CD4-positive, alpha-beta memory T cell (primary cell): ENCODE results near the gene ZNF774. TPM values are rescaled to one million over a fixed set of nuclear protein-coding genes. Genes with fewer than 3 reads are reported as not detected.

Source experiments
- CTCF ChIA-PET: fragments of 350-600 bp; sonication (Branson Sonifier 250); formaldehyde crosslinking; loops from one replicate; lab custom pipeline; 2021; ENCODE audit warnings: inconsistent platforms; ENCODE audit not compliant: partially characterized antibody; lab: Charles Lee
- POLR2A ChIA-PET: fragments of 350-600 bp; sonication (Branson Sonifier 250); formaldehyde crosslinking; loops from one replicate; lab custom pipeline; 2021; ENCODE audit not compliant: partially characterized antibody; lab: Charles Lee
- DNase-seq, 5 donors: peaks; one replicate each; pipeline versions ENCODE4 v3.0.0 to v3.0.0-alpha.2; 2020 to 2022; ENCODE audit warnings: mixed read lengths in 1 of 5
- H3K27ac ChIP-seq: one replicate; pipeline ENCODE4 v1.7.0; 2013; ENCODE audit warnings: low read depth, low read length
- H3K27me3 ChIP-seq: 2 replicates; pipeline ENCODE4 v1.7.0; 2013; ENCODE audit warnings: mild to moderate bottlenecking, low read length, moderate library complexity; ENCODE audit not compliant: insufficient read depth
- H3K36me3 ChIP-seq: 2 replicates; pipeline ENCODE4 v1.7.0; 2013; ENCODE audit warnings: mild to moderate bottlenecking, low read length, moderate library complexity; ENCODE audit not compliant: insufficient read depth
- H3K4me1 ChIP-seq: 2 replicates; pipeline ENCODE4 v1.7.0; 2013; ENCODE audit warnings: mild to moderate bottlenecking, low read length, moderate library complexity; ENCODE audit not compliant: insufficient read depth
- H3K4me3 ChIP-seq, 2 donors: one replicate each; pipeline ENCODE4 v1.7.0; 2013; ENCODE audit warnings: low read length in 2 of 2, mild to moderate bottlenecking in 1 of 2
- H3K9me3 ChIP-seq, 2 donors: one replicate each; pipeline ENCODE4 v1.7.0; 2013; ENCODE audit warnings: low read length in 2 of 2, control low read depth in 1 of 2; ENCODE audit not compliant: control insufficient read depth in 1 of 2
- H3K27ac Mint-ChIP-seq, 7 donors: one replicate each; pipeline ENCODE4 v1.8.0; 2020 to 2021; ENCODE audit warnings: mixed read lengths in 7 of 7, mild to moderate bottlenecking in 6 of 7, inconsistent platforms in 3 of 7, moderate library complexity in 3 of 7
- H3K27me3 Mint-ChIP-seq, 2 donors: one replicate each; pipeline ENCODE4 v1.8.0; 2020 to 2021; ENCODE audit warnings: mixed read lengths in 2 of 2
- H3K36me3 Mint-ChIP-seq, 2 donors: one replicate each; pipeline ENCODE4 v1.8.0; 2020 to 2021; ENCODE audit warnings: mixed read lengths in 2 of 2, inconsistent platforms in 1 of 2, mild to moderate bottlenecking in 1 of 2
- H3K4me1 Mint-ChIP-seq, 4 donors: one replicate each; pipeline ENCODE4 v1.8.0; 2020 to 2021; ENCODE audit warnings: mixed read lengths in 4 of 4, mild to moderate bottlenecking in 1 of 4
- H3K4me3 Mint-ChIP-seq, 8 donors: one replicate each; pipeline ENCODE4 v1.8.0; 2020 to 2021; ENCODE audit warnings: mixed read lengths in 8 of 8, mild to moderate bottlenecking in 7 of 8, moderate library complexity in 6 of 8, inconsistent platforms in 3 of 8
- H3K9me3 Mint-ChIP-seq, 8 donors: one replicate each; pipeline ENCODE4 v1.8.0; 2020 to 2021; ENCODE audit warnings: mixed read lengths in 8 of 8, mild to moderate bottlenecking in 5 of 8, inconsistent platforms in 3 of 8, moderate library complexity in 1 of 8
- intact Hi-C: fragments of 100-400 bp; cut with micrococcal nuclease; formaldehyde crosslinking; loops from one replicate; pipeline ENCODE4 v1.15.1; 2023
- polyA plus RNA-seq, 2 donors: library from polyadenylated mRNA; unstranded; fragments of 300-500 nt; fragmentation: Illumina TruSeq; gene quantifications; one replicate each; pipeline ENCODE4 v1.2.3, GENCODE V29; 2021
- total RNA-seq, 2 experiments: library from RNA; stranded (reverse); gene quantifications; one replicate each; pipeline ENCODE4 v1.2.3, GENCODE V29; 2021

The ZNF774 gene
- total and polyA plus RNA-seq, 4 experiments from 2014 or later, result 0.78 to 0.81 TPM; not detected in 2

DNA sequence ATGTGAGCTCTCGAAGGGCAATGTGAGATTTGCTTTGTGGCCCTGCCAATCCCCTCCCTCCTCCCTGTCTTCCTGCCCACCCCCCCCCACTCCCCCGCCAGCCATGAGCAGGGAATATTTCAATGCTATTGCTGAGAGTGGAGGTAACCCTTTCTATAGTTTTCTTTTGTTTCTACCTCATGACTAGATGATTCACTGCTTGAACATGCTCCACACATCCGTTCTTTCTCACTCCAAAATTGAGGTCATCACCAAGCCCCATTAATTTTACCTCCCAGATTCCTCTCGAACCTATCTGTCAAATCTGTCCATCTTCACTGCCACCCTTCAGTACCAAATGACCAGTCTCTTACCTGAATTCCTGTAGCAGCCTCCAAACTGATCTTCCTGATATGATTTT lies 12.2 kb downstream of the ZNF774 start:
- ChIA-PET POLR2A (interaction anchor here (1.4 kb wide), 1 partner anchor 59 kb away, joined by 3 read pairs; no protein-coding TSS in a partner anchor), CTCF (interaction anchor here (1.4 to 5.7 kb wide), 3 partner anchors 10 to 118 kb away, joined by 4 to 166 read pairs (median 43); no protein-coding TSS in a partner anchor)
- H3K4me3 ChIP-seq, result no peak overlapping the region
- H3K27ac ChIP-seq, result no peak overlapping the region
- Mint-ChIP-seq H3K4me3 (no peak overlapping the region), H3K36me3 (no peaks in the 10 kb centered on the region), H3K4me1 (peaks cover 15 to 28% (median 22%) of the 10 kb centered on the region in 4 donors), H3K9me3 (peaks cover 0 to 2% (median 0%) of the 10 kb centered on the region in 8 donors), H3K27ac (peak overlapping the region in 1 of 7 donors; percentile 32), H3K27me3 (no peaks in the 10 kb centered on the region)
- no peaks in the 10 kb centered on the region for H3K36me3 ChIP-seq
- no peak for DNase-seq
- no peaks in the 10 kb centered on the region for H3K27me3 ChIP-seq
- H3K4me1 ChIP-seq, result peaks cover 15% of the 10 kb centered on the region
- H3K9me3 ChIP-seq, result no peaks in the 10 kb centered on the region
- intact Hi-C loops, result no loop called here

DNA sequence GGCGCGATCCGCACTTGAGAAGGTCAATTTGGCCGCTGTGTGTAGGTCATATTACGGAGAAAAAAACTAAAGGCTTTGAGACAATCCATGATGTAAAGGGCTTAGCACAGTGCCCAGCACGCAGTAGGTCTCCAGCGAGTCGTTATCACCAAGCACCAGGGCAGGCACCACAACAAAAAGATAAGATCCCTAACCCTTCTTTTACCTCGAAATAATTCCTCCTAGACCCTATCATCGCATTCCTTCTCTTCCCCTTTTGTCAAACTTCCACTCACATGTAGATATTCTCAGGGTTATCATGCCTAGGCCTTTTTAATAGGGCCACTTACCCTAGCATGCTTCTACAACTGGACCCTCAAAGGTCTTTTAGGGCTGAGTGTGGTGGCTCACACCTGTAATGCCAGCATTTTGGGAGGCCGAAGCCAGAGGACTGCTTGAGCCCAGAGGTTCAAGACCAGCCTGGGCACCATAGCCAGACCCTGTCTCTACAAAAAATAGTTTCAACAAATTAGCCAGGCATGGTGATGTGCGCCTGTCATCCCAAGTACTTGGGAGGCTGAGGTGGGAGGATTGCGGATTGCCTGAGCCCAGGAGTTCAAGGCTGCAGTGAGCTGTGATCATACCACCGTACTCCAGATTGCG lies 13.5 kb downstream of the ZNF774 start:
- Histone ChIP-seq H3K27me3 (no peaks in the 10 kb centered on the region), H3K36me3 (no peaks in the 10 kb centered on the region), H3K9me3 (no peaks in the 10 kb centered on the region), H3K4me1 (peaks cover 15% of the 10 kb centered on the region), H3K4me3 (no peak overlapping the region), H3K27ac (no peak overlapping the region)
- Mint-ChIP-seq H3K36me3 (no peaks in the 10 kb centered on the region), H3K27me3 (no peaks in the 10 kb centered on the region), H3K4me3 (no peak overlapping the region), H3K4me1 (peaks cover 15 to 28% (median 22%) of the 10 kb centered on the region in 4 donors), H3K9me3 (peaks cover 0 to 2% (median 0%) of the 10 kb centered on the region in 8 donors), H3K27ac (peak overlapping the region in 1 of 7 donors; percentile 28)
- intact Hi-C loops, result no loop called here
- ChIA-PET CTCF (no interaction called here), POLR2A (interaction anchor here (1.9 kb wide), 1 partner anchor 11 kb away, joined by 6 read pairs; no protein-coding TSS in a partner anchor)
- no peak for DNase-seq

DNA sequence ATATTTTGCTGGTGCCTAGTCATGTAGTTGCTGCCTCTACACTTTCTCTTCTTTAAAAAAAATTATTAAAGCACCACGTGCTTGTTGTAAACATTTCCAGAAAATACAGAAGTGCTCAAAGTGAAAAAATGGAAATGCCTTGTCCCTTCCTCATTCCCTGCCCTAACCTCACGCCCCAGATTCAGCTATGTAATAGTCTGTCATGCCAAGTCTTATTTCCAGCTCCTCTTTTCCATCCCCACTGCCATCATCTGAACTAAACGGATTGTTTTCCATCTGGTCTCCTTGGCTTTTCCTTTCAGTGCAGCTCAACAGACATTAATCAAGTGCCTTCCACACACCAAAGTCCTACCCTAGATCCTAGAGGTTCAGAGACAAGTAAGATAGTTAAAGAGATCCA lies 15.5 kb downstream of the ZNF774 start:
- peaks cover 0 to 2% (median 0%) of the 10 kb centered on the region in 8 donors for H3K9me3 Mint-ChIP-seq
- Histone ChIP-seq H3K4me1 (peaks cover 6% of the 10 kb centered on the region), H3K4me3 (no peak overlapping the region), H3K27ac (no peak overlapping the region), H3K36me3 (no peaks in the 10 kb centered on the region), H3K27me3 (no peaks in the 10 kb centered on the region), H3K9me3 (no peaks in the 10 kb centered on the region)
- CTCF ChIA-PET, result interaction anchor here (1.1 to 3.1 kb wide), 3 partner anchors 21 to 114 kb away, joined by 4 to 9 read pairs (median 5); partner anchors contain the start of gene IQGAP1
- peaks cover 9 to 21% (median 13%) of the 10 kb centered on the region in 4 donors for H3K4me1 Mint-ChIP-seq
- POLR2A ChIA-PET, result interaction anchor here (1.1 to 1.9 kb wide), 2 partner anchors 9 to 20 kb away, joined by 4 to 6 read pairs; partner anchors contain the start of gene IQGAP1
- DNase-seq, result no peak
- peak overlapping the region in 1 of 7 donors; percentile 37 for H3K27ac Mint-ChIP-seq
- no peak overlapping the region for H3K4me3 Mint-ChIP-seq
- H3K27me3 Mint-ChIP-seq, result no peaks in the 10 kb centered on the region
- intact Hi-C loops, result no loop called here
- H3K36me3 Mint-ChIP-seq, result no peaks in the 10 kb centered on the region

DNA sequence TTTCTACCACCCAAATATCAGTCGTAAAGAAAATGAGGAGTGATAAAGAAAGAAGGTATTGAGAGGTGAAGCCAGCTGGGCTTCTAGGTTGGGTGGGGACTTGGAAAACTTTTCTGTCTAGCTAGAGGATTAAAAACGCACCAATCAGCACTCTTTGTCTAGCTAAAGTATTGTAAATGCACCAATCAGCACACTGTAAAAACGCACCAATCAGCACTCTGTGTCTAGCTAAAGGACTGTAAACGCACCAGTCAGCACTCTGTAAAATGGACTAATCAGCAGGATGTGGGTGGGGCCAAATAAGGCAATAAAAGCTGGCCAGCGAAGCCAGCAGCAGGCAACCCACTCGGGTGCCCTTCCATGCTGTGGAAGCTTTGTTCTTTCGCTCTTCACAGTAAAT lies 23.0 kb downstream of the ZNF774 start:
- peaks cover 0 to 7% of the 10 kb centered on the region in 2 donors for H3K9me3 ChIP-seq
- no peaks in the 10 kb centered on the region for H3K27me3 ChIP-seq
- intact Hi-C loops, result no loop called here
- H3K36me3 ChIP-seq, result no peaks in the 10 kb centered on the region
- H3K27me3 Mint-ChIP-seq, result no peaks in the 10 kb centered on the region
- CTCF ChIA-PET, result interaction anchor here (0.8 to 1.7 kb wide), 7 partner anchors 8 to 57 kb away, joined by 3 to 4 read pairs (median 4); no protein-coding TSS in a partner anchor
- H3K36me3 Mint-ChIP-seq, result peaks cover 0 to 4% of the 10 kb centered on the region in 2 donors
- peaks cover 20 to 49% (median 40%) of the 10 kb centered on the region in 4 donors for H3K4me1 Mint-ChIP-seq
- POLR2A ChIA-PET, result interaction anchor here (0.9 to 7.1 kb wide), 4 partner anchors 8 to 26 kb away, joined by 3 to 70 read pairs (median 5); partner anchors contain the start of gene IQGAP1
- peaks cover 46% of the 10 kb centered on the region for H3K4me1 ChIP-seq
- no peak overlapping the region for H3K4me3 ChIP-seq
- H3K4me3 Mint-ChIP-seq, result peak overlapping the region in 1 of 8 donors; percentile 27
- DNase-seq, result no peak
- peak overlapping the region in 3 of 7 donors; percentile 17 to 60 (median 21) for H3K27ac Mint-ChIP-seq
- H3K9me3 Mint-ChIP-seq, result peaks cover 0 to 15% (median 4%) of the 10 kb centered on the region in 8 donors
- H3K27ac ChIP-seq, result no peak overlapping the region

DNA sequence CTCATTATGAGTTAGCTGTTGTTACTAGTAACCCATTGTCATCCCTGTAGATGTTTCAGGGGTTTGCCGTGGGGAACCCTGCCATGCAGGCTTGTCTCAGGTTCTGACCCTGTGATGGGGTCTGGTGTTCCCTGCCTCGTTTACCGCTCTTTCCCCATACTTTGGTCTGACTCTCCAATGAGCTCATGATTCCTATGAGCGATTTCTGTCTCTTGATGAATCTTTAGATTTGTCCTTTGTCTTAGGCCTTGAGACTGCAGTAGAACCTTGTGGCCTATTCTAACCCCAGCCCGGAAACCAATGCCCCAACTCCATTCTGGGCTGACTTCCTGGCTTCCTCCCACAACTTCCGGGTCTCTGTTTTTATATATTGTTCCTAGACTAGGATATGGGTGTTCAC lies 24.7 kb downstream of the ZNF774 start:
- ChIA-PET CTCF (interaction anchor here (1.5 to 3.6 kb wide), 5 partner anchors 11 to 57 kb away, joined by 5 to 12 read pairs (median 6); partner anchors contain the start of gene IQGAP1), POLR2A (interaction anchor here (0.6 to 7.1 kb wide), 7 partner anchors 10 to 154 kb away, joined by 3 to 70 read pairs (median 6); partner anchors contain the start of genes IQGAP1 and ZNF774)
- peak; percentile 78 to 83 (median 80) for DNase-seq
- Mint-ChIP-seq H3K4me3 (peak overlapping the region; percentile 58 to 86 (median 73)), H3K27me3 (no peaks in the 10 kb centered on the region), H3K9me3 (peaks cover 0 to 25% (median 7%) of the 10 kb centered on the region in 8 donors), H3K36me3 (peaks cover 0 to 4% of the 10 kb centered on the region in 2 donors), H3K27ac (peak overlapping the region; percentile 41 to 95 (median 65)), H3K4me1 (peaks cover 21 to 53% (median 43%) of the 10 kb centered on the region in 4 donors)
- H3K36me3 ChIP-seq, result no peaks in the 10 kb centered on the region
- H3K4me1 ChIP-seq, result peaks cover 46% of the 10 kb centered on the region
- H3K4me3 ChIP-seq, result peak overlapping the region in 1 of 2 donors; percentile 11
- peaks cover 0 to 7% of the 10 kb centered on the region in 2 donors for H3K9me3 ChIP-seq
- no peak overlapping the region for H3K27ac ChIP-seq
- intact Hi-C loops, result loop anchor here (1.0 kb wide), 1 partner anchor 12 kb away; the partner anchor contains the start of gene IQGAP1
- no peaks in the 10 kb centered on the region for H3K27me3 ChIP-seq

DNA sequence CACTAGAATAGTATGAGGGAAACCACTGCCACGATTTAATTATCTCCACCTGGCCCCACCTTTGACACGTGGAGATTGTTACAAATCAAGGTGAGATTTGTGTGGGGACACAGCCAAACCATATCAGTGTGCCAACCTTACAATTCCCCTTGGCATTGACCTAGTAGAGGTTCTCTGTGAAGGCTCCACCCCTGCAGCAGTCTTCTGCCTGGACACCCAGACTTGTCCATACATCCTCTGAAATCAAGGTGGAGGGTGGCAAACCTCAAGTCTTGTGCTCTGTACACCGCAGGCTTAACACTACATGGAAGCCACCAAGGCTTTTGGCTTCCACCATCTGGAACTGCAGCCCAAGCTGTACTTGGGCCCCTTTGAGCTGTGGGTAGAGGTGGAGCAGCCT lies 27.2 kb downstream of the ZNF774 start:
- H3K27ac Mint-ChIP-seq, result no peak overlapping the region
- no peak overlapping the region for H3K4me3 Mint-ChIP-seq
- H3K9me3 ChIP-seq, result peaks cover 0 to 7% of the 10 kb centered on the region in 2 donors
- H3K36me3 Mint-ChIP-seq, result peaks cover 0 to 4% of the 10 kb centered on the region in 2 donors
- H3K27me3 Mint-ChIP-seq, result no peaks in the 10 kb centered on the region
- CTCF ChIA-PET, result interaction anchor here (3.6 kb wide), 1 partner anchor 22 kb away, joined by 12 read pairs; no protein-coding TSS in a partner anchor
- peaks cover 0 to 25% (median 7%) of the 10 kb centered on the region in 8 donors for H3K9me3 Mint-ChIP-seq
- peaks cover 25 to 53% (median 44%) of the 10 kb centered on the region in 4 donors for H3K4me1 Mint-ChIP-seq
- DNase-seq, result no peak
- peaks cover 46% of the 10 kb centered on the region for H3K4me1 ChIP-seq
- POLR2A ChIA-PET, result interaction anchor here (7.1 kb wide), 1 partner anchor 9 kb away, joined by 70 read pairs; the partner anchor contains the start of gene IQGAP1
- H3K36me3 ChIP-seq, result no peaks in the 10 kb centered on the region
- intact Hi-C loops, result no loop called here
- H3K27ac ChIP-seq, result no peak overlapping the region
- no peaks in the 10 kb centered on the region for H3K27me3 ChIP-seq
- no peak overlapping the region for H3K4me3 ChIP-seq
